Fibroblast of lung (primary cell): ENCODE measurements around the gene FAM3D.

Source experiments
- EZH2 ChIP-seq: IDR thresholded peaks from 2 replicates; pipeline ENCODE4 v1.5.1; 2012; ENCODE audit warnings: low read length, control low read depth, mild to moderate bottlenecking; ENCODE audit errors: missing control alignments
- TF ChIP-seq, protein P1 (sequence below), 2 donors: IDR thresholded peaks in 1 of 2; conservative IDR thresholded peaks in 1 of 2; 1 replicate in 1 of 2; 2 replicates in 1 of 2; pipeline ENCODE4 v1.5.1; 2011 to 2012; ENCODE audit warnings: low read length in 2 of 2, control low read depth in 1 of 2, inconsistent platforms in 1 of 2, low read depth in 1 of 2, mild to moderate bottlenecking in 1 of 2

DNA sequence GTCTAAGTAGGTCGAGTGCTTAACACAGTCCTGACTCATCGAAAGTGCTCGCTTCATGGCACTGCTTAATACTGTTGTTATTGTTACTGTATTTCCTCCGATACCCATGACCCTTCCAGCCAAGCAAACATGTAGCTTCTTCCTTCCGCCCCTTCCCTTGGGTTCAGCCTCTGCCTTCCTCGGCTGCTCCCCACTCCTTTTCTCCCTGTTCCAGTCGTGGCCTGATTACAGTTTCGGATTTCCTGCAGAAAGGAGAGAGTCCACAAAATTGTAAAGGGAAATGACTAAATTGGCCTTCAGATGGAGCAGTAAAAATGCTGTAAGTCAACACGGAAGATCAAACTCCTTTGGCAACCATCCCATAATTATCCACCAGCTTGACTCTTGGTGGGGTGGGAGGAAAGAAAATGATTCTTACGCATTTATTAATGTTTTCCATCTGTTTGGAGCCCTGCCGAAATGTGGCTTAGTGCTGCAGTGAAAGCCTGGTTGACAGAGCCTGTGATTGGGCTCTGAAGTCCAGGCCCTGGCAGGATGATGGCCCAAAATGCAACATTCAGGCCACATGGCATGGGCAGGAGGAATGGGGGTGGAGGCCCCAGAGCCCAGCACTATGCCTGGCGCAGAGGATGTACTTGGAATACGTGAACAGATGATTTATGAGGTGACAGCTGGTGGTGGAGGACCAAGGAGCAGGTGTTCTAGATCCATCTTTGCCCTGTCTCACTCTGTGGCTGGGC is 37.6 kb downstream of the FAM3D start:
- TF ChIP-seq, protein P1, sequence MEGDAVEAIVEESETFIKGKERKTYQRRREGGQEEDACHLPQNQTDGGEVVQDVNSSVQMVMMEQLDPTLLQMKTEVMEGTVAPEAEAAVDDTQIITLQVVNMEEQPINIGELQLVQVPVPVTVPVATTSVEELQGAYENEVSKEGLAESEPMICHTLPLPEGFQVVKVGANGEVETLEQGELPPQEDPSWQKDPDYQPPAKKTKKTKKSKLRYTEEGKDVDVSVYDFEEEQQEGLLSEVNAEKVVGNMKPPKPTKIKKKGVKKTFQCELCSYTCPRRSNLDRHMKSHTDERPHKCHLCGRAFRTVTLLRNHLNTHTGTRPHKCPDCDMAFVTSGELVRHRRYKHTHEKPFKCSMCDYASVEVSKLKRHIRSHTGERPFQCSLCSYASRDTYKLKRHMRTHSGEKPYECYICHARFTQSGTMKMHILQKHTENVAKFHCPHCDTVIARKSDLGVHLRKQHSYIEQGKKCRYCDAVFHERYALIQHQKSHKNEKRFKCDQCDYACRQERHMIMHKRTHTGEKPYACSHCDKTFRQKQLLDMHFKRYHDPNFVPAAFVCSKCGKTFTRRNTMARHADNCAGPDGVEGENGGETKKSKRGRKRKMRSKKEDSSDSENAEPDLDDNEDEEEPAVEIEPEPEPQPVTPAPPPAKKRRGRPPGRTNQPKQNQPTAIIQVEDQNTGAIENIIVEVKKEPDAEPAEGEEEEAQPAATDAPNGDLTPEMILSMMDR (conservative IDR thresholded peaks at IDR 0.05 in 1 of 2, IDR thresholded peaks at IDR 0.05 in 1 of 2; ENCODE audit: low read depth in 1 of 2, low read length in 2 of 2) = no peak
- TF ChIP-seq EZH2 = no peak
